ENCODE results near the gene JPH4. TPM values are rescaled to one million over a fixed set of nuclear protein-coding genes. Genes with fewer than 3 reads are reported as not detected.
"Not testable (repeated sequence)": the region's sequence is repeated elsewhere in the genome, so short reads cannot be mapped to it uniquely, and the experiment has no call there.

JPH4 gene
- total RNA-seq, 1 experiment from 2014 or later, result not detected

DNA sequence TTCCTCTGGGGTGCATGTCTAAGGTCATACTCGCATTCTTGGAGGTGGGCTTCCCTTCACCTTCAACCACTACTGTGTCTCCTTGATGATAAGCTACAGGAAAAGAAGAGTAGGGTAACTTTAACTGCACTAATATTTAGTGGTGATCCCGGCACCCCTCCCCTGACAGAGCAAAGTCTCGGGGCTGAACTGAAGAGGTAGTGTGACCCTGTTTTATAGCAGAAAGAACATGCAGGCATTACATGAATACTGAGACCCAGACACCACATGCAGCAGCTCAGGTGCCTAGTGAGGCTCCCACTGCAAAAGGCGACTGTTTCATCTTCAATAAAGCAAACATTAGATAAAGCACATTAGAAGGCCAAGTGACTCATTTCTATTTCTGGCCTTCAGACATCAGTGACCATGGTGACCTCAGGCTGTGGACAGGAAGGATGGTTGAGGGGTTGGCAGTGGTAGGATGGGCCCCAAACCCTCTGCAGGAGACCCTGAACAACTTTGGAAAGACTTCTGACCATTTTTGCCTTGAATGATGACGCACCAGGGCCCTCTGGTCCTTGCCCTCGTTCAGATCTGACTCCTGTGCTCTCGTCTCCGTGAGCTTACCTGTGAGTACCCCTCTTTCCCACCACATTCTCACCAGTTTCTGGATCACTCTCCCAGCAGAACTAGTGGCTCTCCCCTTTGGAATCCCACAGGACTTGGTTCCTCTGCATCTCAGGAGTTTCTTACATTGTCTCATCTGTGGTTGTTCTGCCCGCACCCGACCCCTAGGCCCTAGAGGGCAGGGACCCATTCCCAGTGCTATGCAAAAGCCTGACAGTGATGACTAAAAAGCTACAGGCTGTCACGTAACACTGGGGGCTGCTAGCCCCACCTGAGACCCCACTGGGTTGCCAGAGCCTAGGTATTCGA is 23.8 kb upstream of the JPH4 start:
- H3K27me3 ChIP-seq (replicated peaks), result no peaks in the 10 kb centered on the region
- no peaks in the 10 kb centered on the region for H3K9me3 ChIP-seq (replicated peaks)
- DNase-seq (ENCODE audit: low read depth in 1 of 2, low spot score in 2 of 2), result no peak
- H3K27ac ChIP-seq, result no peak overlapping the region
- no peak overlapping the region for H3K4me3 ChIP-seq
- H3K4me1 ChIP-seq (replicated peaks), result peaks cover 5% of the 10 kb centered on the region; the same call in 1 of the 2 replicates
- H3K36me3 ChIP-seq, result no peaks in the 10 kb centered on the region

DNA sequence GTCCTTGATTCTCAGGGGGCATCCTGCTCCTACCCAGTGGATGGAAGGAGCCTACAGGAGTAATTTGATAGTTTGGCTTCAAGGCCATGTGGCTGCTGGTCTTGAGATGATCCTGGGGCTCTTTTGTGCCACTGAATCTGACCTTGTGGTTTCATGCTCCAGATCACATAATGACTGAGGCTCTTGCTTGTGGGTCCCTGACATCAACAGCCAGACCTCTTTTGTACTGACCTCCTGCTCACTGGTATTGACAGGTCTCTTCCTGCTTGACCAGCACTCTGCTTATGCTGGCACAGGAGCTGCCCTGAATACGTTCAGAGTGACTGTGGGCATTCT is 23.2 kb upstream of the JPH4 start:
- Histone ChIP-seq H3K27ac (no peak overlapping the region), H3K36me3 (no peaks in the 10 kb centered on the region), H3K4me3 (no peak overlapping the region), H3K9me3 (replicated peaks) (no peaks in the 10 kb centered on the region), H3K4me1 (replicated peaks) (peaks cover 5% of the 10 kb centered on the region; the same call in 1 of the 2 replicates), H3K27me3 (replicated peaks) (no peaks in the 10 kb centered on the region)
- DNase-seq (ENCODE audit: low read depth in 1 of 2, low spot score in 2 of 2), result no peak

DNA sequence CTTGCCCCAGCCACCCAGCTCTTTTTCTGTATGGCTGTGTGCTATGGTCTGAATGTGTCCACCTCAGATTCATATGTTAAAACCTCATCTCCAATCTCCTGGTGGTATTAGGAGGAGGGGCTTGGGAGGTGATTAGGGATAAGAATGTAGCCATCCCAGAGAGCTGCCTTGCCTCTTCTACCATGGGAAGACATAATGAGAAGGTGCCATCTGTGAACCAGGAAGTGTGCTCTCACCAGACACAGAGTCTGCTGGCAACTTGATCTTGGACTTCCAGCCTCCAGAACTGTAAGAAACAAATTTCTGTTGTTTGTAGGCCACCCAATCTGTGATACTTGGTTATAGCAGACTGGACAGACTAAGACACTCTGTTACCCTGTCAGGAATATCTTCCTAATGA is 22.8 kb upstream of the JPH4 start:
- Histone ChIP-seq H3K9me3 (replicated peaks) (no peaks in the 10 kb centered on the region), H3K27ac (no peak overlapping the region), H3K36me3 (no peaks in the 10 kb centered on the region), H3K4me3 (no peak overlapping the region), H3K4me1 (replicated peaks) (peaks cover 5% of the 10 kb centered on the region; the same call in 1 of the 2 replicates), H3K27me3 (replicated peaks) (no peaks in the 10 kb centered on the region)
- no peak for DNase-seq (ENCODE audit: low read depth in 1 of 2, low spot score in 2 of 2)

DNA sequence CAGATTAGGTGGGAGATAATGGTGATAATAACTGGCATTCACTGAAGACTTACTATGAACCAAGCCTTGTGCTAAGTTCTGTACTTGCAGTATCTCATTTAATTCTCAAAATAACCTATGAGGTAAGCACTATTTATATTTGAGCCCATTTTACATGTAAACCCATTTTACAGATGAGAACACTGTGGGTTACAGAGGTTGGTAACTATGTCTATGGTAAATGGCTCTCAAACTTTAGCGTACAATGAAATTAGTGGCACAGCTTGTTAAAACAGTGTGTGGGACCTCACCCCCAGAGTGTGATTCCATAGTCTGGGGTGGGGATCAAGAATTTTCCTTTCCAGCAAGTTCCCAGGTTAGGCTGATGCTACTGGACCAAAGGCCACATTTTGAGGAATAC is 22.2 kb upstream of the JPH4 start:
- H3K27ac ChIP-seq, result no peak overlapping the region
- H3K9me3 ChIP-seq (replicated peaks), result no peaks in the 10 kb centered on the region
- H3K4me3 ChIP-seq, result no peak overlapping the region
- no peaks in the 10 kb centered on the region for H3K27me3 ChIP-seq (replicated peaks)
- peaks cover 2% of the 10 kb centered on the region; the same call in 1 of the 2 replicates for H3K4me1 ChIP-seq (replicated peaks)
- H3K36me3 ChIP-seq, result no peaks in the 10 kb centered on the region
- DNase-seq (ENCODE audit: low read depth in 1 of 2, low spot score in 2 of 2), result no peak

DNA sequence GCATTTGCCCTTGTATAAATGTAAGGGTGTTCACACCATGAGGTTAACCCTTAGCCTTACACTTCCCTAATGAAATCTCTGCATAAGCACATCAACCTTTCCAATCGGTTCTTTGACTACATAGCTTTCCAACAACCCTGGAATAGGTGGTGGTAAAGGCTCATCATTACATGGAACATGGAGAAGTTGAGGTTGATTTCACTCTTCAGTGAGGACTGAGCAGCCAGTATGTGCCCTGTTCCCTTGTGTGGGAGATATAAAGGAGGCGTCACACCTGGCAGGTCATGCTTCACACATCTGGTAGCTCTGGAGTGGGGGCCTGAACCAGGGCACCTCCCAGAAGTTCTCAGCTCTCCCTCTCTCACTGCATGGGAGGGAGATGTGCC is 21.7 kb upstream of the JPH4 start:
- no peaks in the 10 kb centered on the region for H3K9me3 ChIP-seq (replicated peaks)
- no peaks in the 10 kb centered on the region for H3K36me3 ChIP-seq
- DNase-seq (ENCODE audit: low read depth in 1 of 2, low spot score in 2 of 2), result no peak
- H3K4me1 ChIP-seq (replicated peaks), result no peaks in the 10 kb centered on the region
- no peak overlapping the region for H3K27ac ChIP-seq
- no peaks in the 10 kb centered on the region for H3K27me3 ChIP-seq (replicated peaks)
- H3K4me3 ChIP-seq, result no peak overlapping the region

DNA sequence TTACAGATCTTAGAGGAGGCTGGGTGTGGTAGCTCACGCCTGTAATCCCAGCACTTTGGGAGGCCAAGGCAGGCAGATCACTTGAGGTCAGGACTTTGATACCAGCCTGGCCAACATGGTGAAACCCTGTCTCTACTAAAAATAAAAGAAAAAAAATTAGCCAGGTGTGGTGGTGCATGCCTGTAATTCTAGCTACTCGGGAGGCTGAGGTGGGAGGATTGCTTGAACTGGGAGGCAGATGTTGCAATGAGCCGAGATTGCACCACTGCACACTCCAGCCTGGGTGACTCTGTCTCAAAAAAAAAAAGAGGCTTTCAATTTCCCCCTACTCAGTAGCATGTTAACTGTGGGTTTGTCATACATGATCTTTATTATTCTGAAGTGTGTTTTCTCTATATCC is 15.6 kb upstream of the JPH4 start:
- H3K27me3 ChIP-seq (replicated peaks); DNase-seq (ENCODE audit: low read depth in 1 of 2, low spot score in 2 of 2); H3K9me3 ChIP-seq (replicated peaks); H3K4me1 ChIP-seq (replicated peaks); H3K36me3 ChIP-seq; H3K4me3 ChIP-seq; H3K27ac ChIP-seq: not testable (repeated sequence)

DNA sequence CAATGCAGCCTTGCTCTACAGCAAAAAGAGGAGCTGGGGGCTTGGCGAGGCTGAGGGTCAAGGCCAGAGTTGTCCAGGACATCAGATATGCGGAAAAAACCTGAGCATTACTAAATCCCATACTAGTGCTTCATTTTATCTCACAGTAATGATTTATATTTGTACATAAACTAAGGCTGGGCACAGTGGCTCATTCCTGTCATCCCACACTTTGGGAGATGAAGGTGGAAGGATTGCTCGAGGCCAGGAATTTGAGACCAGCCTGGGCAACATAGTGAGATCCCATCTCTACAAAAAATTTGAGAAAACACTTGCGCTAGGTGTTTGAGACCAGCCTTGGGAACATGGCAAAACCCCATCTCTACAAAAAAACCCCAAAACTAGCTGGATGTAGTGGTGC is 11.6 kb upstream of the JPH4 start:
- DNase-seq (ENCODE audit: low read depth in 1 of 2, low spot score in 2 of 2), result no peak
- H3K4me1 ChIP-seq (replicated peaks), result no peaks in the 10 kb centered on the region
- H3K27ac ChIP-seq, result no peak overlapping the region
- no peaks in the 10 kb centered on the region for H3K9me3 ChIP-seq (replicated peaks)
- no peaks in the 10 kb centered on the region; the same call in 1 of the 2 replicates for H3K27me3 ChIP-seq (replicated peaks)
- no peak overlapping the region for H3K4me3 ChIP-seq
- no peaks in the 10 kb centered on the region for H3K36me3 ChIP-seq

DNA sequence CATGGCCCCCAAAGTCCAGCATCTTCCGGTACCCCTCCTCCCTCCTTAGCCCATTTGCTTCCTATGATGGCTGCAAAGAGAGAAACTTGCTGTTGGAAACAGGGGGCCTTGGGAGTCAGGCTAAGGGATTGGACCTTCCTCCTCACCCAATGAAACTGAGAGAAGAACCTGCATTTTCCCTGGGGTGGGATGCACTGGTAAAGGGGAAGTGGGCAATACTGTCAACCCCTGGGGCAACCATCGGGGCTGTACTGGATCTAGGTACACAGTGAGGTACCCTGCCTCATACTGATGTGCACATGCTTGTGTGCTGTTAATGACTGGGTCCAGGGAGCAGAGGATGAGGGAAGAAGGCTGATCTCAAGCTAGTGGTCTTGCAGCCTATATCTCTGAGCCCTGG is 11.0 kb upstream of the JPH4 start:
- H3K27me3 ChIP-seq (replicated peaks), result no peaks in the 10 kb centered on the region; the same call in 1 of the 2 replicates
- no peak overlapping the region for H3K4me3 ChIP-seq
- H3K27ac ChIP-seq, result no peak overlapping the region
- DNase-seq (ENCODE audit: low read depth in 1 of 2, low spot score in 2 of 2), result no peak
- no peaks in the 10 kb centered on the region for H3K4me1 ChIP-seq (replicated peaks)
- H3K9me3 ChIP-seq (replicated peaks), result no peaks in the 10 kb centered on the region
- H3K36me3 ChIP-seq, result no peaks in the 10 kb centered on the region

DNA sequence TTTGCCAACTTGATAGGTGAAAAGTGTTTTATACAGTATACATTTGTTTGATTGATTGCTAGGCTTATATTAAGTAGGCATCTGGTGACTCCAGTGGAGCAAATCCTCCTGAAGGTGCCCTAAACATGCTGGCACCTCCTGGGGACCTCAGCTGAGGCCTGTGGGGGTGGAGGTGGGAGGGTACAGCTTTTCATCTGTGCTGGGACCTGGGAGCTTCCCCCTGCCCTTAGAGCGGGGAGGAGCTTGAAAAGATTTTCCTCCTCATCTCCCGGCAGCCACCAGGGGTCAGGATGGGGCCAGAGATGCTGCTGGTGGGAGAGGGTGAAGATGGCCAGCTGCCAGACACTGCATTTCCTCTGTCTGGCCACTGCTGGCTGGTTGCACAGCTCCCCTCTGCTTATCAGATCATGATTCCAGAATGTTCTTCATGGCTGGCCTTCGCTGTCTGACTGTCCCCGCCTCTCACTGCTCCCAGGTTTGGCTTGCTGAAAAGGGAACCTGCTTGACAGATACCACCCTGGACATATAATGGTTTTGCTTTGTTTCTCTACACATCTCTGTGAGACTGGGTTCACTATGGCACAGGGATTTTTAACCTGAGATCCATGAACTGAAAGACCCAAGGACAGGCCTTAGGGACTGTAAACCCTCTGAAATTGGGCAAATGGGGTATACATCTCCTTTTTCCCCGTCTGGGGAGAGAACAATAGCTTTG is 10.5 kb upstream of the JPH4 start:
- no peaks in the 10 kb centered on the region for H3K4me1 ChIP-seq (replicated peaks)
- H3K9me3 ChIP-seq (replicated peaks), result no peaks in the 10 kb centered on the region
- H3K36me3 ChIP-seq, result no peaks in the 10 kb centered on the region
- no peak overlapping the region for H3K4me3 ChIP-seq
- peak; percentile 56 to 83 for DNase-seq (ENCODE audit: low read depth in 1 of 2, low spot score in 2 of 2)
- no peak overlapping the region for H3K27ac ChIP-seq
- no peaks in the 10 kb centered on the region; the same call in 1 of the 2 replicates for H3K27me3 ChIP-seq (replicated peaks)

DNA sequence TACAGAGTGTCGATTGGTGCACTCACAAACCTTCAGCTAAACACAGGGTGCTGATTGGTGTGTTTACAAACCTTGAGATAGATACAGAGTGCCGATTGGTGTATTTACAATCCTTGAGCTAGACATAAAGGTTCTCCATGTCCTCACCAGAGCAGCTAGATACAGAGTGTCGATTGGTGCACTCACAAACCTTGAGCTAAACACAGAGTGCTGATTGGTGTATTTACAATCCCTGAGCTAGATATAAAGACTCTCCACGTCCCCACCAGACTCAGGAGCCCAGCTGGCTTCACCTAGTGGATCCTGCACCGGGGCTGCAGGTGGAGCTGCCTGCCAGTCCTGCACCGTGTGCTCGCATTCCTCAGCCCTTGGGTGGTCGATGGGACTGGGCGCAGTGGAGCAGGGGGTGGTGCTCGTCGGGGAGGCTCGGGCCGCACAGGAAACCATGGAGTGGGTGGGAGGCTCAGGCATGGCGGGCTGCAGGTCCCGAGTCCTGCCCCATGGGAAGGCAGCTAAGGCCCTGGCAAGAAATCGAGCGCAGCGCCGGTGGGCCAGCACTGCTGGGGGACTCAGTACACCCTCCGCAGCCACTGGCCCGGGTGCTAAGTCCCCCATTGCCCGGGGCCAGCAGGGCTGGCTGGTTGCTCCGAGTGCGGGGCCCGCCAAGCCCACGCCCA is 6.1 kb upstream of the JPH4 start:
- DNase-seq (ENCODE audit: low read depth in 1 of 2, low spot score in 2 of 2); H3K27ac ChIP-seq; H3K36me3 ChIP-seq; H3K9me3 ChIP-seq (replicated peaks); H3K4me3 ChIP-seq; H3K4me1 ChIP-seq (replicated peaks); H3K27me3 ChIP-seq (replicated peaks): not testable (repeated sequence)

DNA sequence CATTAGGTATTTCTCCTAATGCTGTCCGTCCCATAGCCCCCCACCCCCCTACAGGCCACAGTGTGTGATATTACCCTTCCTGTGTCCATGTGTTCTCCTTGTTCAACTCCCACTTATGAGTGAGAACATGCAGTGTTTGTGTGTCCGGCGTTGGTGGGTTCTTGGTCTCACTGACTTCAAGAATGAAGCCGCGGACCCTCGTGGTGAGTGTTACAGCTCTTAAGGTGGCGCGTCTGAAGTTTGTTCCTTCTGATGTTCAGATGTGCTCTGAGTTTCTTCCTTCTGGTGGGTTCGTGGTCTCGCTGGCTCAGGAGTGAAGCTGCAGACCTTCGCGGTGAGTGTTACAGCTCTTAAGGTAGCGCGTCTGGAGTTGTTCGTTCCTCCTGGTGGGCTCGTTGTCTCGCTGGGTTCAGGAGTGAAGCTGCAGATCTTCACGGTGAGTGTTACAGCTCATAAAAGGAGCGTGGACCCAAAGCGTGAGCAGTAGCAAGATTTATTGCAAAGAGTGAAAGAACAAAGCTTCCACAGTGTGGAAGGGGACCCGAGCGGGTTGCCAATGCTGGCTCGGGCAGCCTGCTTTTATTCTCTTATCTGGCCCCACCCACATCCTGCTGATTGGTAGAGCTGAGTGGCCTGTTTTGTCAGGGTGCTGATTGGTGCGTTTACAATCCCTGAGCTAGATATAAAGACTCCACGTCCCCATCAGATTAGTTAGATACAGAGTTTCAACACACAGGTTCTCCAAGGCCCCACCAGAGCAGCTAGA is 5.4 kb upstream of the JPH4 start:
- not testable (repeated sequence) for H3K36me3 ChIP-seq; H3K27ac ChIP-seq; H3K9me3 ChIP-seq (replicated peaks); H3K4me3 ChIP-seq; H3K4me1 ChIP-seq (replicated peaks); DNase-seq (ENCODE audit: low read depth in 1 of 2, low spot score in 2 of 2)
- peaks cover 13% of the 10 kb centered on the region for H3K27me3 ChIP-seq (replicated peaks)

DNA sequence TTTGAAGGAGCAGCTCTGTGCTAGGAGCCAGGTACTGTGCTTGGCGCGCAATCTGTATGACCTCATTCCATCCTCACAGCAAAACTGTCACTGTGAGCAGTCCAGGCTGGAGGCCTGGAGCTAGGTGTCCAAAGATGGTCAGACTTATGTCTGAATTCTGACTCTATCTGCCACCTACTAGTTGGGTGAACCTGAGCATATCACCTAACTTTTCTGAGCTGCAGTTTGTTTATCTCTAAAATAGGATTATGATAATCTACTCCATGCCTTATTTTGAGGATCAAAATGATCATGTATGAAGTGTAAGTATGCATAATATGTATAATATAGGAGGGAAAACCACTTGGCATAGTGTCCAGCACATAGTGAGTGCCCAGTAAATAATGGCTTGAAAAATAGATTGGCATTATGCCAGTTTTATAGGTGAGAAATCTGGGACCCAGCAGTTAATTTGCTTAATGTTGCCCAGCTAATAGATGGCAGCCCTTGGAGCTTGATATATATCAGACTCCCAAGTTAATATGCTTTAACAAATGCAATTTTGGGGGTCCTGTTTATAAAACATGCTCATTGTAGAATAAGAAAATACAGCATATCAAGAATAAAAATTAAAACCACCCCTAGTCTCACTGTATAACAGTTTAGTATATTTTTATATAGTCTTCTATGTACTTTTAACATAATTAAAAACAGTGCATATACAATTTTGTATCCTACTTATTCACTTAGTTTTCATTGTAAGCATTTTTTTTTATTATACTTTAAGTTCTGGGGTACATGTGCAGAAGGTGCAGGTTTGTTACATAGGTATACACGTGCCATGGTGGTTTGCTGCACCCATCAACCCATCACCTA is 4.5 kb upstream of the JPH4 start:
- H3K4me1 ChIP-seq (replicated peaks), result no peaks in the 10 kb centered on the region
- H3K27ac ChIP-seq, result no peak overlapping the region
- H3K27me3 ChIP-seq (replicated peaks), result peaks cover 15% of the 10 kb centered on the region
- no peak overlapping the region for H3K4me3 ChIP-seq
- no peaks in the 10 kb centered on the region for H3K9me3 ChIP-seq (replicated peaks)
- no peak for DNase-seq (ENCODE audit: low read depth in 1 of 2, low spot score in 2 of 2)
- H3K36me3 ChIP-seq, result no peaks in the 10 kb centered on the region

DNA sequence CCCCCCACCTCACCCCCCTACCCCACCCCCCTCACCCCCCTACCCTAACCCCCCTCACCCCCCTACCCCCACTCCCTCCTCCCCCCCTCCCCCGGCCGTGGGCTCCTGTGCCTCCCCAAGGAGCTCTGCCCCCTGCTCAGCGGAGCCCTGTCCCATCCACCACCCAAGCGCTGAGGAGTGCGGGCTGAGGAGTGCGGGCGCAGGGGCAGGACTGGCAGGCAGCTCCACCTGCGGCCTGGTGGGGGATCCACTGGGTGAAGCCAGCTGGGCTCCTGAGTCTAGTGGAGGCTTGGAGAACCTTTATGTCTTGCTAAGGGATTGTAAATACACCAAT is 2.3 kb upstream of the JPH4 start:
- Histone ChIP-seq H3K27me3 (replicated peaks) (peaks cover 33% of the 10 kb centered on the region), H3K36me3 (no peaks in the 10 kb centered on the region), H3K9me3 (replicated peaks) (no peaks in the 10 kb centered on the region), H3K27ac (no peak overlapping the region), H3K4me1 (replicated peaks) (no peaks in the 10 kb centered on the region), H3K4me3 (no peak overlapping the region)
- DNase-seq (ENCODE audit: low read depth in 1 of 2, low spot score in 2 of 2), result no peak

Data from SJSA1 (cell line).